Left lung (tissue), 10 donors: ENCODE data around the gene GPR107. TPM values are rescaled to one million over a fixed set of nuclear protein-coding genes. Genes with fewer than 3 reads are reported as not detected.

ENCODE experiments used
- ATAC-seq: fragments of 200-7000 bp; cut with Tn5 transposase; one replicate; pipeline ENCODE4 v1.9.1; 2020; ENCODE audit warnings: moderate library complexity
- DNase-seq, 4 donors: peaks; one replicate each; pipeline ENCODE4 v3.0.0-alpha.2; 2013 to 2020
- H3K27ac ChIP-seq, 2 donors: fragments of 200-600 bp; sonication (generic) in 1 of 2; one replicate each; pipeline versions ENCODE4 v1.5.0 to v1.8.0; 2020 to 2021
- H3K27me3 ChIP-seq, 2 donors: fragments of 200-600 bp; sonication (generic) in 1 of 2; one replicate each; pipeline versions ENCODE4 v1.5.0 to v1.8.0; 2020 to 2021
- H3K36me3 ChIP-seq, 2 donors: fragments of 200-600 bp; sonication (generic) in 1 of 2; one replicate each; pipeline versions ENCODE4 v1.5.0 to v1.8.0; 2020 to 2021
- H3K4me1 ChIP-seq, 2 donors: fragments of 200-600 bp; one replicate each; pipeline ENCODE4 v1.8.0; 2021
- H3K4me3 ChIP-seq, 2 donors: fragments of 200-600 bp; sonication (generic) in 1 of 2; one replicate each; pipeline versions ENCODE4 v1.5.0 to v1.8.0; 2020 to 2021; ENCODE audit warnings: mild to moderate bottlenecking in 1 of 2
- H3K9me3 ChIP-seq, 2 donors: fragments of 200-600 bp; sonication (generic) in 1 of 2; one replicate each; pipeline versions ENCODE4 v1.5.0 to v1.8.0; 2020 to 2021
- intact Hi-C, 2 donors: fragments of 100-400 bp; cut with DNase I; formaldehyde crosslinking; loops; one replicate each; pipeline versions ENCODE4 v1.11.2 to v1.14.2; 2022
- polyA plus RNA-seq, 6 donors: library from polyadenylated mRNA; unstranded; fragments of 120-200 nt; gene quantifications; one replicate each; pipeline ENCODE4 v1.2.1, GENCODE V29; 2013; ENCODE audit not compliant: insufficient read length in 6 of 6
- total RNA-seq, 2 donors: library from RNA; stranded (reverse); fragmentation: NEBNext Ultra II Directional; extraction: Animal tissue kit (Norgen Biotek cat#: 25700); gene quantifications; one replicate each; pipeline ENCODE4 v1.2.1, GENCODE V29; 2021
- TF ChIP-seq, protein P1 (sequence below), 2 donors: fragments of 200-600 bp; sonication (generic) in 1 of 2; IDR thresholded peaks; one replicate each; pipeline versions ENCODE4 v1.5.0 to v1.8.0; 2021; ENCODE audit warnings: antibody characterized with exemption in 2 of 2
- donor health status: DM: no; HTN: yes; CAD: no.
- donor health status: DM: no; HTN: no; CAD: no.

The GPR107 gene
- total and polyA plus RNA-seq, 8 donors, result 43.0 to 52.4 (median 47.6) TPM

DNA sequence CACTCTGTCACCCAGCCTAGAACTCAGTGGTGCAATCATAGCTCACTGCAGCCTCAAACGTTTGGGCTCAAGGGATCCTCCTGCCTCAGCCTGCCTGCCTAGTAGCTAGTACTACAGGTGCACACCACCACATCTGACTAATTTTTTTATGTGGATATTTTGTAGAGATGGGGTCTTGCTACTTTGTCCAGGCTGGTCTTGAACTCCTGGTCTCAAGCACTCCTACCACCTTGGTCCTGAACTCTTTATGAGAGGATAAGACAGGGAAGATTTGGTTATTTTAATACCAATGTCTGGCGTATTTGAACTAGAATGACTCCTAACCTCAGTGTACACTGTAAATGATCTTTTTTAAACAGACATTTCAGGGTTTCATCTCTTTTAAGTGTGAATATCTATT, 9.0 kb downstream of the GPR107 start:
- H3K36me3 ChIP-seq, result peaks cover 0 to 17% of the 10 kb centered on the region in 2 donors

DNA sequence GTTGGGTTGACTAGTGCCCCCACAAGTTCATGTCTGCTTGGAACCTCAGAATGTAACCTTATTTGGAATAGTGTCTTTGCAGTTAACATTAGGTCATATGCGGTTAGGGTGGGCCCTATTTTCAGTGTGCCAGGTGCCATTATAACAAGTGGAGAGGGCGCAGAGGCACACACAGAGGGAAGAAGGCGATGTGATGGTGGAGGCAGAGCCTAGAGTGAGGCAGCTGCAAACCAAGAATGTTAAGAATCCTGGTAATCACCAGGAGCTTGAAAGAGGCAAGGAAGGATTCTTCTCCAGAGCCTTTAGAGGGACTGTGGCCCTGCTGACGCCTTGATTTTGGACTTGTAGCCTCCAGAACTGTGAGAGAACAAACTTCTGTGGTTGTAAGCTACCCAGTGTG, 10.9 kb downstream of the GPR107 start:
- TF ChIP-seq, protein P1, sequence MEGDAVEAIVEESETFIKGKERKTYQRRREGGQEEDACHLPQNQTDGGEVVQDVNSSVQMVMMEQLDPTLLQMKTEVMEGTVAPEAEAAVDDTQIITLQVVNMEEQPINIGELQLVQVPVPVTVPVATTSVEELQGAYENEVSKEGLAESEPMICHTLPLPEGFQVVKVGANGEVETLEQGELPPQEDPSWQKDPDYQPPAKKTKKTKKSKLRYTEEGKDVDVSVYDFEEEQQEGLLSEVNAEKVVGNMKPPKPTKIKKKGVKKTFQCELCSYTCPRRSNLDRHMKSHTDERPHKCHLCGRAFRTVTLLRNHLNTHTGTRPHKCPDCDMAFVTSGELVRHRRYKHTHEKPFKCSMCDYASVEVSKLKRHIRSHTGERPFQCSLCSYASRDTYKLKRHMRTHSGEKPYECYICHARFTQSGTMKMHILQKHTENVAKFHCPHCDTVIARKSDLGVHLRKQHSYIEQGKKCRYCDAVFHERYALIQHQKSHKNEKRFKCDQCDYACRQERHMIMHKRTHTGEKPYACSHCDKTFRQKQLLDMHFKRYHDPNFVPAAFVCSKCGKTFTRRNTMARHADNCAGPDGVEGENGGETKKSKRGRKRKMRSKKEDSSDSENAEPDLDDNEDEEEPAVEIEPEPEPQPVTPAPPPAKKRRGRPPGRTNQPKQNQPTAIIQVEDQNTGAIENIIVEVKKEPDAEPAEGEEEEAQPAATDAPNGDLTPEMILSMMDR (IDR thresholded peaks at IDR 0.05), result no peak
- Histone ChIP-seq H3K4me3 (no peak overlapping the region), H3K27me3 (no peaks in the 10 kb centered on the region), H3K9me3 (no peaks in the 10 kb centered on the region), H3K27ac (no peak overlapping the region), H3K36me3 (peaks cover 0 to 4% of the 10 kb centered on the region in 2 donors), H3K4me1 (peaks cover 9 to 46% of the 10 kb centered on the region in 2 donors)
- intact Hi-C loops, result no loop called here
- ATAC-seq (no peak), DNase-seq (no peak)

More for the DNA sequence above, 9.0 kb downstream of the GPR107 start:
- Histone ChIP-seq H3K27me3 (no peaks in the 10 kb centered on the region), H3K4me1 (peaks cover 0 to 28% of the 10 kb centered on the region in 2 donors), H3K9me3 (no peaks in the 10 kb centered on the region), H3K4me3 (no peak overlapping the region), H3K27ac (no peak overlapping the region)
- ATAC-seq (no peak), DNase-seq (no peak)
- TF ChIP-seq, protein P1 (IDR thresholded peaks at IDR 0.05), result no peak
- intact Hi-C loops, result no loop called here

DNA sequence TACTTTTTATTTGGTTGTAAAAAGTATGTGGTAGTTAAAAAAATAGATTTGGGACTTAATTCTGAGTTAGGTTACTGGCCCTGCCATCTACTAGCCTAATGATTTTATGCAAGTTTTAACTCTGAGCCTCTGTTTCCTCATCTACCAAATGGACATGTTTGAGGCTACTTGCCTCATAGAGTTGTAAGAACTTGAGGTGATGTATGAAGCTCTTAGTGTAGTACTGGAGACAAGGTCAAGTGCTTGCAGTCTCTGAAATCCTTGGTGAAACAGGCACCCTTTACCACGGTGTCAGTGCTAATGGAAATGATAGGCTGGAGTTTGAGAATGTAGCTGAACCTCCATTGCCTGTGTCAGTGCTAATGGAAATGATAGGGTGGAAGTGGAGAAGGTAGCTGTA, 15.3 kb downstream of the GPR107 start:
- TF ChIP-seq, protein P1 (IDR thresholded peaks at IDR 0.05), result no peak
- H3K4me3 ChIP-seq, result no peak overlapping the region
- H3K36me3 ChIP-seq, result peaks cover 0 to 4% of the 10 kb centered on the region in 2 donors
- H3K9me3 ChIP-seq, result no peaks in the 10 kb centered on the region
- ATAC-seq (peak; percentile 59), DNase-seq (no peak)
- intact Hi-C loops, result no loop called here
- H3K27me3 ChIP-seq, result no peaks in the 10 kb centered on the region
- H3K27ac ChIP-seq, result peak overlapping the region; percentile 42 to 79
- peaks cover 22 to 44% of the 10 kb centered on the region in 2 donors for H3K4me1 ChIP-seq

GRCh38 chr9:130072515-130073235, 19.0 kb downstream of the GPR107 start:
- TF ChIP-seq, protein P1 (IDR thresholded peaks at IDR 0.05), result no peak
- intact Hi-C loops, result no loop called here
- Histone ChIP-seq H3K9me3 (no peaks in the 10 kb centered on the region), H3K27me3 (no peaks in the 10 kb centered on the region), H3K27ac (peak overlapping the region; percentile 5 to 72), H3K4me1 (peaks cover 26 to 53% of the 10 kb centered on the region in 2 donors), H3K36me3 (peaks cover 0 to 22% of the 10 kb centered on the region in 2 donors), H3K4me3 (no peak overlapping the region)
- ATAC-seq (no peak), DNase-seq (no peak)

DNA sequence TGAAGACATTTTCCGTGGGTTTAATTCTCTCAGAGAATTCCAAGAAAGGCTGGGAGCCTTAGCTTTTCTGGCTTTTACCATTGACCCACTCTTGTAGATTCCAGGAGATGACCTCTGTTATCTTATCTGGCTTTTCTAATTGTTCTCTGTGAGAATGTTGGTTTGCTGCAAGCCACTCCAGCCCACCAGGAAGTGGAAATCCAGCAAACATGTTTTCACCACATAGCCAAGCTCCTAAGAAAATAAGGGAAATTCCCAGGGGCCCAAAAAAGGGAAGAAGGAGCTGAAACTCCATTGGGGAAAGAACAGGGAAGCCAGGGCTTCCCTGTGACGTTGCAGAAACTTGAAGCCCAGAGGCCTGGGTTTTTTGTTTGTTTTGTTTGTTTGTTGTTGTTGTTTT, 19.7 kb downstream of the GPR107 start:
- no peaks in the 10 kb centered on the region for H3K9me3 ChIP-seq
- peak in 1 of 4 donors; percentile 55 for DNase-seq
- TF ChIP-seq, protein P1 (IDR thresholded peaks at IDR 0.05), result no peak
- H3K4me3 ChIP-seq, result no peak overlapping the region
- H3K27ac ChIP-seq, result peak overlapping the region; percentile 19 to 72
- intact Hi-C loops, result no loop called here
- no peaks in the 10 kb centered on the region for H3K27me3 ChIP-seq
- no peak for ATAC-seq
- H3K36me3 ChIP-seq, result peaks cover 0 to 29% of the 10 kb centered on the region in 2 donors
- peaks cover 26 to 46% of the 10 kb centered on the region in 2 donors for H3K4me1 ChIP-seq
